K562 (cell line): ENCODE results near the gene AAK1. TPM values are rescaled to one million over a fixed set of nuclear protein-coding genes. Genes with fewer than 3 reads are reported as not detected.

Source experiments
- ASH1L ChIP-seq: fragments of 450-650 bp; IDR thresholded peaks from 2 replicates; pipeline ENCODE4 v1.6.1; 2018; ENCODE audit warnings: borderline replicate concordance, mild to moderate bottlenecking, low read depth; ENCODE audit not compliant: partially characterized antibody
- ATF3 ChIP-seq, 2 experiments: fragments of 450-650 bp in 1 of 2; sonication (generic) in 1 of 2; formaldehyde crosslinking in 1 of 2; IDR thresholded peaks in 1 of 2; conservative IDR thresholded peaks in 1 of 2; 2 replicates each; pipeline versions ENCODE4 v1.6.1 to v1.8.1; 2016 to 2023; ENCODE audit warnings: mild to moderate bottlenecking in 2 of 2, moderate library complexity in 2 of 2, inconsistent platforms in 1 of 2, missing genetic modification reagents in 1 of 2
- CEBPG ChIP-seq, 3 experiments: fragments of 200-800 bp in 1 of 3; sonication (Bioruptor generic) in 1 of 3; sonication (generic) in 1 of 3; formaldehyde crosslinking in 1 of 3; IDR thresholded peaks in 2 of 3; conservative IDR thresholded peaks in 1 of 3; 2 replicates each; pipeline versions ENCODE4 v1.6.1 to v1.8.0; 2016 to 2022; ENCODE audit warnings: missing compliant biosample characterization in 2 of 3, missing genetic modification characterization in 2 of 3, mild to moderate bottlenecking in 1 of 3, missing genetic modification reagents in 1 of 3
- GABPA ChIP-seq: fragments of 200-800 bp; sonication (Bioruptor generic); conservative IDR thresholded peaks from 2 replicates; pipeline ENCODE4 v1.6.1; 2016; ENCODE audit warnings: low read depth, missing genetic modification characterization, missing compliant biosample characterization
- IRF9 ChIP-seq: fragments of 450-650 bp; IDR thresholded peaks from 2 replicates; pipeline ENCODE4 v1.6.1; 2016; ENCODE audit warnings: missing biosample characterization, missing genetic modification characterization
- JUN ChIP-seq, 2 experiments: sonication (generic) in 1 of 2; formaldehyde crosslinking in 1 of 2; IDR thresholded peaks; 2 replicates each; pipeline versions ENCODE4 v1.6.1 to v1.8.0; 2012 to 2022; ENCODE audit warnings: borderline replicate concordance in 2 of 2, mild to moderate bottlenecking in 2 of 2, improper control_type of control experiment in 1 of 2, low read depth in 1 of 2, low read length in 1 of 2, missing genetic modification reagents in 1 of 2
- RBM39 ChIP-seq: fragments of 200-400 bp; formaldehyde crosslinking; optimal IDR thresholded peaks from 2 replicates; pipeline ENCODE3; 2018; ENCODE audit warnings: low read depth, low read length
- RFX7 ChIP-seq: fragments of 250-450 bp; sonication (Bioruptor Pico); IDR thresholded peaks from 2 replicates; pipeline ENCODE4 v1.5.1; 2021; ENCODE audit warnings: mild to moderate bottlenecking
- polyA plus RNA-seq, 8 experiments: library from polyadenylated mRNA; depleted of rRNA in 4 of 8; stranded (reverse) in 5 of 8; unstranded in 3 of 8; fragments of >200 nt; fragmentation: Nextera tagmentation in 2 of 8; fragmentation: Illumina TruSeq in 1 of 8; extraction: Ambion mirVana in 2 of 8; extraction: Trizol in 1 of 8; gene quantifications; 2 replicates each; pipeline versions ENCODE4 v1.2.1 to v1.2.3, GENCODE V29; 2011 to 2014; ENCODE audit warnings: inconsistent platforms in 1 of 8, missing spikeins in 1 of 8
- total RNA-seq, 7 experiments: library from RNA; depleted of rRNA in 6 of 7; stranded (reverse); fragments of >200 nt in 6 of 7; fragmentation: Illumina TruSeq in 2 of 7; extraction: Trizol in 2 of 7; gene quantifications; 2 replicates each; pipeline versions ENCODE4 v1.2.1 to v1.2.3, GENCODE V29; 2011 to 2021; ENCODE audit warnings: low replicate concordance in 1 of 7
- TF ChIP-seq, protein P1 (sequence below): fragments of 200-800 bp; sonication (Bioruptor generic); IDR thresholded peaks from 2 replicates; pipeline ENCODE4 v1.6.1; 2017; ENCODE audit warnings: missing genetic modification characterization, missing compliant biosample characterization
- TF ChIP-seq, protein P2 (sequence below): fragments of 450-650 bp; formaldehyde crosslinking; IDR thresholded peaks from 2 replicates; pipeline ENCODE4 v1.4.0; 2022; ENCODE audit warnings: mild to moderate bottlenecking, moderate library complexity
- TF ChIP-seq, protein P3 (sequence below), 2 experiments: IDR thresholded peaks; 2 replicates each; pipeline ENCODE4 v1.6.1; 2012; ENCODE audit warnings: improper control_type of control experiment in 2 of 2, low read depth in 2 of 2, low read length in 2 of 2, borderline replicate concordance in 1 of 2

The AAK1 gene
- total and polyA plus RNA-seq, 9 of the 15 experiments (the other 6 are each of a cell fraction or from before 2014, with no cell fraction given), result 0.89 to 17.1 (median 6.0) TPM

DNA sequence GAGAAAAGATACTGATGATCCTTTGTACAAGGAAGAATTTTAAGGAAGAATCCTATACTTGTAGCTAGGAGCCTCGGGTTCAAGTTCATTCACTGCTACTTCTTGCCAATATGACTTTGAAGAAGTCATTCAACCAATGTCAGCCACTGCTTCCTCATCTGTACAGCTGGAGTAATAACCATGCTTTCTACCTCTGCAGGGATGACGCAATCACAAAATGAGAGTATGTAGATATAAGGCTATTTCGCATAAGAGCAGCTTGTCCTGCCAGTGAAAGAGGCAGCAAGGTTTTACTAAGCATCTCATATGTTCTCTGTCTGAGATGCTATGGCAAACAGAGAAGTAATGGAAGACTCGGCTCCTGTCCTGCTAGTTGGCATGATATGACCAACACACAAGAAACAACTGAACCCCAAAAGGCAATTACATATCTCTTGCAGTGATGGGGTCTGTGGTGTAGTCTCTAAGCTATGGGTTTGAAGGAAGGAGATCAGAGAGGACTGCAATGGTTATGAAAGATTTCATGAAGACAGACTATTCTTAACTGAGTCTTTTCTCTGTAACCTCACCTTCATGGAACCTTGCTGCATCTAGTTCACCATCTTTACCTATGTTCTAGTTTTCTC, 9.2 kb downstream of the AAK1 start (continued):
- TF ChIP-seq, protein P1, sequence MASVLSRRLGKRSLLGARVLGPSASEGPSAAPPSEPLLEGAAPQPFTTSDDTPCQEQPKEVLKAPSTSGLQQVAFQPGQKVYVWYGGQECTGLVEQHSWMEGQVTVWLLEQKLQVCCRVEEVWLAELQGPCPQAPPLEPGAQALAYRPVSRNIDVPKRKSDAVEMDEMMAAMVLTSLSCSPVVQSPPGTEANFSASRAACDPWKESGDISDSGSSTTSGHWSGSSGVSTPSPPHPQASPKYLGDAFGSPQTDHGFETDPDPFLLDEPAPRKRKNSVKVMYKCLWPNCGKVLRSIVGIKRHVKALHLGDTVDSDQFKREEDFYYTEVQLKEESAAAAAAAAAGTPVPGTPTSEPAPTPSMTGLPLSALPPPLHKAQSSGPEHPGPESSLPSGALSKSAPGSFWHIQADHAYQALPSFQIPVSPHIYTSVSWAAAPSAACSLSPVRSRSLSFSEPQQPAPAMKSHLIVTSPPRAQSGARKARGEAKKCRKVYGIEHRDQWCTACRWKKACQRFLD, result 0 out of 2 replicates have a peak, but pooled peaks have one; percentile 21
- no peak for TF ChIP-seq RBM39
- TF ChIP-seq IRF9, result peak; percentile 77
- TF ChIP-seq JUN (IDR thresholded peaks at IDR 0.05; ENCODE audit: borderline replicate concordance, low read depth, low read length), result peak; percentile 60; the same call in 1 of the 2 replicates
- TF ChIP-seq JUN (CRISPR knock-in tag; IDR thresholded peaks at IDR 0.05; ENCODE audit: borderline replicate concordance), result no peak
- no peak for TF ChIP-seq ASH1L
- 0 out of 2 replicates have a peak, but pooled peaks have one; percentile 15 for TF ChIP-seq GABPA (tag)
- TF ChIP-seq CEBPG (CRISPR knock-in tag; IDR thresholded peaks at IDR 0.05), result peak; percentile 92
- TF ChIP-seq CEBPG (tag; conservative IDR thresholded peaks at IDR 0.05 in 1 of 2, IDR thresholded peaks at IDR 0.05 in 1 of 2), result peak; percentile 98 to 99
- TF ChIP-seq ATF3 (IDR thresholded peaks at IDR 0.05), result peak; percentile 99
- peak; percentile 87 for TF ChIP-seq ATF3 (CRISPR knock-in tag; conservative IDR thresholded peaks at IDR 0.05)
- TF ChIP-seq RFX7 (CRISPR knock-in tag), result no peak
- TF ChIP-seq, protein P2, sequence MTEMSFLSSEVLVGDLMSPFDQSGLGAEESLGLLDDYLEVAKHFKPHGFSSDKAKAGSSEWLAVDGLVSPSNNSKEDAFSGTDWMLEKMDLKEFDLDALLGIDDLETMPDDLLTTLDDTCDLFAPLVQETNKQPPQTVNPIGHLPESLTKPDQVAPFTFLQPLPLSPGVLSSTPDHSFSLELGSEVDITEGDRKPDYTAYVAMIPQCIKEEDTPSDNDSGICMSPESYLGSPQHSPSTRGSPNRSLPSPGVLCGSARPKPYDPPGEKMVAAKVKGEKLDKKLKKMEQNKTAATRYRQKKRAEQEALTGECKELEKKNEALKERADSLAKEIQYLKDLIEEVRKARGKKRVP (CRISPR knock-in tag), result peak; percentile 94
- TF ChIP-seq, protein P3, sequence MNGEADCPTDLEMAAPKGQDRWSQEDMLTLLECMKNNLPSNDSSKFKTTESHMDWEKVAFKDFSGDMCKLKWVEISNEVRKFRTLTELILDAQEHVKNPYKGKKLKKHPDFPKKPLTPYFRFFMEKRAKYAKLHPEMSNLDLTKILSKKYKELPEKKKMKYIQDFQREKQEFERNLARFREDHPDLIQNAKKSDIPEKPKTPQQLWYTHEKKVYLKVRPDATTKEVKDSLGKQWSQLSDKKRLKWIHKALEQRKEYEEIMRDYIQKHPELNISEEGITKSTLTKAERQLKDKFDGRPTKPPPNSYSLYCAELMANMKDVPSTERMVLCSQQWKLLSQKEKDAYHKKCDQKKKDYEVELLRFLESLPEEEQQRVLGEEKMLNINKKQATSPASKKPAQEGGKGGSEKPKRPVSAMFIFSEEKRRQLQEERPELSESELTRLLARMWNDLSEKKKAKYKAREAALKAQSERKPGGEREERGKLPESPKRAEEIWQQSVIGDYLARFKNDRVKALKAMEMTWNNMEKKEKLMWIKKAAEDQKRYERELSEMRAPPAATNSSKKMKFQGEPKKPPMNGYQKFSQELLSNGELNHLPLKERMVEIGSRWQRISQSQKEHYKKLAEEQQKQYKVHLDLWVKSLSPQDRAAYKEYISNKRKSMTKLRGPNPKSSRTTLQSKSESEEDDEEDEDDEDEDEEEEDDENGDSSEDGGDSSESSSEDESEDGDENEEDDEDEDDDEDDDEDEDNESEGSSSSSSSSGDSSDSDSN (IDR thresholded peaks at IDR 0.05; ENCODE audit: borderline replicate concordance in 1 of 2, low read depth in 2 of 2, low read length in 2 of 2), result no peak
